ENCODE measurements around the gene ZRANB1.

DNA sequence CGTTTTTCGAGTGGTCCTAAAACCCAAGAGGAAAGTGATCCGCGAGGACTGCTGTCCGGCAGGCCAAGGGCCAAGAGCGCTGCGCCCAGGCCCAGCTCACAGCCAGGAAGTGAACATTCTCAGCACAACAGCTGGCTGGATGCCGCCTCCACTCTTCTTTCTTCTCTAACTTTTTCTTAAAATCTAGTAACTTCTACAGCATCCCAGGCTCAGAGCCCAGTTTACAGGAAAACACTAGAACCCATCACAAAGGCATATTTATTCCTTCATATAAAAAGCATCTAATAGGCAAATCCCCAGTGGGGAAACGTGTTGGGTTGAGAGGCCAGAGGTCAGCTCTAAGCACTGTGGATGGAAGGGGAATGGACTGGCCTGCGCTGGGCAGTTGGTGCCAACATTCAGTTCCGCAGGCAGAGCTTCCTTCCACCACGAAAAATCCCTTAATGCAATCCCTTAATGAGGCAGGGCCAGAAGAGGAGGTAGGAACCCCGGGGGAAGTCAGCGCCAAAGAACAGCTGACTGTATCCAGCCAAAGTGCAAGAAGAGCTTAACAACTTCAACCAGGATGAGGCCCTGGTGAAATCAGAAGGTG, 74.8 kb downstream of the ZRANB1 start:
- TF ChIP-seq, protein P1, sequence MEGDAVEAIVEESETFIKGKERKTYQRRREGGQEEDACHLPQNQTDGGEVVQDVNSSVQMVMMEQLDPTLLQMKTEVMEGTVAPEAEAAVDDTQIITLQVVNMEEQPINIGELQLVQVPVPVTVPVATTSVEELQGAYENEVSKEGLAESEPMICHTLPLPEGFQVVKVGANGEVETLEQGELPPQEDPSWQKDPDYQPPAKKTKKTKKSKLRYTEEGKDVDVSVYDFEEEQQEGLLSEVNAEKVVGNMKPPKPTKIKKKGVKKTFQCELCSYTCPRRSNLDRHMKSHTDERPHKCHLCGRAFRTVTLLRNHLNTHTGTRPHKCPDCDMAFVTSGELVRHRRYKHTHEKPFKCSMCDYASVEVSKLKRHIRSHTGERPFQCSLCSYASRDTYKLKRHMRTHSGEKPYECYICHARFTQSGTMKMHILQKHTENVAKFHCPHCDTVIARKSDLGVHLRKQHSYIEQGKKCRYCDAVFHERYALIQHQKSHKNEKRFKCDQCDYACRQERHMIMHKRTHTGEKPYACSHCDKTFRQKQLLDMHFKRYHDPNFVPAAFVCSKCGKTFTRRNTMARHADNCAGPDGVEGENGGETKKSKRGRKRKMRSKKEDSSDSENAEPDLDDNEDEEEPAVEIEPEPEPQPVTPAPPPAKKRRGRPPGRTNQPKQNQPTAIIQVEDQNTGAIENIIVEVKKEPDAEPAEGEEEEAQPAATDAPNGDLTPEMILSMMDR (IDR thresholded peaks at IDR 0.05; ENCODE audit: insufficient read depth, low read length, poor library complexity, severe bottlenecking): no peak
- no peak for TF ChIP-seq EZH2phosphoT487 (conservative IDR thresholded peaks at IDR 0.05; ENCODE audit: low read length)

Measured in SU-DHL-6 (cell line).